A549 (cell line): ENCODE data around the gene WDR45. TPM values are rescaled to one million over a fixed set of nuclear protein-coding genes. Genes with fewer than 3 reads are reported as not detected.

Experiments
- ATAC-seq, 2 experiments: fragments of 200-7000 bp in 1 of 2; fragments of >200 bp in 1 of 2; cut with Nextera tagmentation in 1 of 2; cut with Tn5 transposase in 1 of 2; 3 replicates each; pipeline versions ENCODE4 v1.8.0 to v1.9.1; 2018 to 2020; ENCODE audit warnings: mild to moderate bottlenecking in 1 of 2, moderate library complexity in 1 of 2
- CTCF ChIA-PET: fragments of 300-600 bp; sonication (Branson Sonifier 250); formaldehyde crosslinking; extraction: SDS; loops from one replicate; lab custom pipeline; 2021; ENCODE audit warnings: antibody characterized with exemption, inconsistent platforms; lab: Yijun Ruan, JAX
- POLR2A ChIA-PET: fragments of 350-600 bp; formaldehyde crosslinking; extraction: SDS; loops from one replicate; lab custom pipeline; 2021; ENCODE audit warnings: antibody characterized with exemption, inconsistent platforms; lab: Yijun Ruan, JAX
- DNase-seq, 2 experiments: peaks; one replicate each; pipeline versions ENCODE4 v3.0.0 to v3.0.0-alpha.2; 2011 to 2016; ENCODE audit warnings: low read depth in 1 of 2, low spot score in 1 of 2
- FAIRE-seq: peaks from 2 replicates; lab custom pipeline; 2011; peaks lifted over from hg19 to GRCh38; lab: Jason Lieb, UNC
- H3K27ac ChIP-seq, 2 experiments: fragments of >200 bp; sonication (Bioruptor Twin); formaldehyde crosslinking; 3 replicates each; pipeline ENCODE4 v1.5.1; 2016 to 2017
- H3K4me1 ChIP-seq: fragments of >200 bp; sonication (Bioruptor Twin); formaldehyde crosslinking; 3 replicates; pipeline ENCODE4 v1.6.1; 2016
- H3K4me2 ChIP-seq: fragments of >200 bp; sonication (Bioruptor Twin); formaldehyde crosslinking; 3 replicates; pipeline ENCODE4 v1.6.1; 2016
- H3K4me3 ChIP-seq: fragments of >200 bp; sonication (Bioruptor Twin); formaldehyde crosslinking; 3 replicates; pipeline ENCODE4 v1.5.1; 2016
- H3K9me3 ChIP-seq: fragments of >200 bp; sonication (Bioruptor Twin); formaldehyde crosslinking; 3 replicates; pipeline ENCODE4 v1.6.1; 2016
- CBX2 ChIP-seq: fragments of 200-600 bp; sonication (generic); IDR thresholded peaks from 2 replicates; pipeline ENCODE4 v1.6.1; 2016; ENCODE audit warnings: low read depth, mild to moderate bottlenecking, borderline replicate concordance
- CEBPB ChIP-seq, 2 experiments: fragments of >200 bp in 1 of 2; sonication (Bioruptor Twin) in 1 of 2; formaldehyde crosslinking in 1 of 2; IDR thresholded peaks; 2 replicates each; pipeline ENCODE4 v1.6.1; 2012 to 2016
- CHD2 ChIP-seq: fragments of 150-350 bp; IDR thresholded peaks from 2 replicates; pipeline ENCODE4 v1.6.1; 2014; ENCODE audit warnings: low read length; ENCODE audit not compliant: partially characterized antibody
- CHD4 ChIP-seq: fragments of 200-600 bp; sonication (generic); IDR thresholded peaks from 2 replicates; pipeline ENCODE4 v1.6.1; 2016; ENCODE audit warnings: antibody characterized with exemption, mild to moderate bottlenecking, borderline replicate concordance
- ELK1 ChIP-seq: fragments of 150-350 bp; IDR thresholded peaks from 2 replicates; pipeline ENCODE4 v1.6.1; 2014; ENCODE audit warnings: low read depth, mild to moderate bottlenecking, low read length
- EP300 ChIP-seq, 2 experiments: fragments of >200 bp; sonication (Bioruptor Twin); formaldehyde crosslinking; IDR thresholded peaks; 2 replicates in 1 of 2; 3 replicates in 1 of 2; pipeline ENCODE4 v1.6.1; 2016 to 2017
- FOXS1 ChIP-seq: fragments of 250-450 bp; sonication (Bioruptor Pico); IDR thresholded peaks from 2 replicates; pipeline ENCODE4 v1.5.0; 2020; ENCODE audit warnings: mild to moderate bottlenecking, moderate library complexity
- GATA3 ChIP-seq: IDR thresholded peaks from 2 replicates; pipeline ENCODE4 v1.6.1; 2012; ENCODE audit warnings: borderline replicate concordance
- HDAC2 ChIP-seq: fragments of 200-600 bp; sonication (generic); IDR thresholded peaks from 2 replicates; pipeline ENCODE4 v1.6.1; 2016
- HEYL ChIP-seq: fragments of 250-450 bp; sonication (Bioruptor Pico); IDR thresholded peaks from 2 replicates; pipeline ENCODE4 v1.8.0; 2021; ENCODE audit warnings: mild to moderate bottlenecking, moderate library complexity
- HOXB13 ChIP-seq: fragments of 250-450 bp; sonication (Bioruptor Pico); IDR thresholded peaks from 2 replicates; pipeline ENCODE4 v1.5.0; 2020; ENCODE audit warnings: low read depth, mild to moderate bottlenecking, moderate library complexity
- JUNB ChIP-seq: fragments of >200 bp; sonication (Bioruptor Twin); formaldehyde crosslinking; IDR thresholded peaks from 2 replicates; pipeline ENCODE4 v1.6.1; 2016
- KDM5A ChIP-seq: fragments of 200-600 bp; sonication (generic); IDR thresholded peaks from 2 replicates; pipeline ENCODE4 v1.6.1; 2016; ENCODE audit warnings: antibody characterized with exemption, mild to moderate bottlenecking
- MAX ChIP-seq: IDR thresholded peaks from 2 replicates; pipeline ENCODE4 v1.6.1; 2012
- MAZ ChIP-seq: fragments of 150-350 bp; IDR thresholded peaks from 2 replicates; pipeline ENCODE4 v1.6.1; 2014; ENCODE audit warnings: antibody characterized with exemption, low read depth, low read length, borderline replicate concordance
- NPAS2 ChIP-seq: fragments of 250-450 bp; sonication (Bioruptor Pico); IDR thresholded peaks from 2 replicates; pipeline ENCODE4 v1.8.0; 2022; ENCODE audit warnings: mild to moderate bottlenecking, moderate library complexity, borderline replicate concordance
- POLR2A ChIP-seq: IDR thresholded peaks from 2 replicates; pipeline ENCODE4 v1.6.1; 2012; ENCODE audit warnings: mild to moderate bottlenecking, low read length
- POLR2AphosphoS2 ChIP-seq: conservative IDR thresholded peaks from 2 replicates; pipeline ENCODE4 v1.6.1; 2012; ENCODE audit warnings: low read length, improper control_type of control experiment, inconsistent platforms
- RAD21 ChIP-seq, 2 experiments: fragments of >200 bp in 1 of 2; sonication (Bioruptor Twin) in 1 of 2; formaldehyde crosslinking in 1 of 2; IDR thresholded peaks in 1 of 2; conservative IDR thresholded peaks in 1 of 2; 2 replicates in 1 of 2; 3 replicates in 1 of 2; pipeline ENCODE4 v1.6.1; 2012 to 2018; ENCODE audit warnings: inconsistent platforms in 1 of 2
- RNF2 ChIP-seq: fragments of 200-600 bp; sonication (generic); IDR thresholded peaks from 2 replicates; pipeline ENCODE4 v1.6.1; 2016; ENCODE audit warnings: low read depth, mild to moderate bottlenecking, antibody characterized with exemption, moderate library complexity, borderline replicate concordance
- SMC3 ChIP-seq: fragments of >200 bp; sonication (Bioruptor Twin); formaldehyde crosslinking; IDR thresholded peaks from 3 replicates; pipeline ENCODE4 v1.6.1; 2018; ENCODE audit warnings: inconsistent platforms
- TP53 ChIP-seq: fragments of 250-450 bp; sonication (Bioruptor Pico); IDR thresholded peaks from 2 replicates; pipeline ENCODE4 v1.5.0; 2021; ENCODE audit warnings: mild to moderate bottlenecking, moderate library complexity
- ZSCAN20 ChIP-seq: fragments of 250-450 bp; sonication (Bioruptor Pico); IDR thresholded peaks from 2 replicates; pipeline ENCODE4 v1.8.0; 2022; ENCODE audit warnings: mild to moderate bottlenecking, moderate library complexity
- WGBS: methylation state at CpG from one replicate; pipeline ENCODE4 v1.1.6; 2017; ENCODE audit errors: missing lambda C conversion rate; 5-methylcytosine and 5-hydroxymethylcytosine counted together
- polyA plus RNA-seq, 4 experiments: library from polyadenylated mRNA; depleted of rRNA in 3 of 4; stranded (reverse); fragments of >200 nt; fragmentation: RNase III in 1 of 4; extraction: RNeasy Plus Mini Kit Qiagen cat#74134 plus additional on column Dnase treatment in 1 of 4; gene quantifications; 2 replicates in 3 of 4; 3 replicates in 1 of 4; pipeline ENCODE4 v1.2.3, GENCODE V29; 2011 to 2017
- TF ChIP-seq, protein P1 (sequence below): fragments of 450-650 bp; IDR thresholded peaks from 2 replicates; pipeline ENCODE4 v1.6.1; 2014; ENCODE audit warnings: antibody characterized with exemption
- TF ChIP-seq, protein P2 (sequence below): fragments of 250-450 bp; sonication (Bioruptor Pico); IDR thresholded peaks from 2 replicates; pipeline ENCODE4 v1.5.0; 2020; ENCODE audit warnings: low read depth, mild to moderate bottlenecking, moderate library complexity

The WDR45 gene
- polyA plus RNA-seq, 2 of the 4 experiments (the other 2 are of a cell fraction), result 37.7 to 55.5 TPM

- 68% methylated on average over 7 of the region's 10 CpGs for WGBS
- Histone ChIP-seq H3K27ac (no peak overlapping the region; a peak in 1 of 6 replicates), H3K4me2 (no peak overlapping the region), H3K4me1 (no peaks in the 10 kb centered on the region; the same call in 2 of the 3 replicates), H3K9me3 (no peaks in the 10 kb centered on the region), H3K4me3 (no peak overlapping the region)
- ChIA-PET CTCF (interaction anchor here (0.6 kb wide), 1 partner anchor 599 kb away, joined by 3 read pairs; no protein-coding TSS in a partner anchor), POLR2A (no interaction called here)
- ATAC-seq (no peak), DNase-seq (no peak), FAIRE-seq (no peak)
- TF ChIP-seq RAD21 (conservative IDR thresholded peaks at IDR 0.05 in 1 of 2, IDR thresholded peaks at IDR 0.05 in 1 of 2) (no peak), RNF2 (no peak), HOXB13 (CRISPR knock-in tag) (no peak), ZSCAN20 (no peak), EP300 (IDR thresholded peaks at IDR 0.05) (no peak), HDAC2 (no peak), SMC3 (no peak), GATA3 (no peak)
- TF ChIP-seq, protein P1, sequence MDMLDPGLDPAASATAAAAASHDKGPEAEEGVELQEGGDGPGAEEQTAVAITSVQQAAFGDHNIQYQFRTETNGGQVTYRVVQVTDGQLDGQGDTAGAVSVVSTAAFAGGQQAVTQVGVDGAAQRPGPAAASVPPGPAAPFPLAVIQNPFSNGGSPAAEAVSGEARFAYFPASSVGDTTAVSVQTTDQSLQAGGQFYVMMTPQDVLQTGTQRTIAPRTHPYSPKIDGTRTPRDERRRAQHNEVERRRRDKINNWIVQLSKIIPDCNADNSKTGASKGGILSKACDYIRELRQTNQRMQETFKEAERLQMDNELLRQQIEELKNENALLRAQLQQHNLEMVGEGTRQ, result no peak
These were observed 20.0 kb downstream of the WDR45 start for GRCh38 chrX:49059681-49060085.

GRCh38 chrX:49059201-49059600 lies 20.5 kb downstream of the WDR45 start:
- WGBS, result 86% methylated on average over 6 of the region's 6 CpGs
- Histone ChIP-seq H3K4me3 (no peak overlapping the region), H3K9me3 (no peaks in the 10 kb centered on the region), H3K4me1 (no peaks in the 10 kb centered on the region; the same call in 2 of the 3 replicates), H3K4me2 (no peak overlapping the region), H3K27ac (no peak overlapping the region; a peak in 1 of 6 replicates)
- POLR2A ChIA-PET, result interaction anchor here (0.6 kb wide), 1 partner anchor 45 kb away, joined by 4 read pairs; no protein-coding TSS in a partner anchor
- CTCF ChIA-PET, result no interaction called here
- FAIRE-seq (no peak), DNase-seq (no peak), ATAC-seq (no peak; a peak in 1 of 6 replicates)
- TF ChIP-seq NPAS2 (CRISPR knock-in tag) (no peak), KDM5A (no peak), FOXS1 (CRISPR knock-in tag) (no peak), ELK1 (no peak), CHD2 (no peak), GATA3 (no peak), POLR2AphosphoS2 (no peak), HEYL (CRISPR knock-in tag) (no peak), CBX2 (no peak), RAD21 (conservative IDR thresholded peaks at IDR 0.05 in 1 of 2, IDR thresholded peaks at IDR 0.05 in 1 of 2) (no peak), MAZ (no peak), JUNB (no peak), TP53 (CRISPR knock-in tag) (no peak), POLR2A (no peak), CHD4 (no peak), CEBPB (IDR thresholded peaks at IDR 0.05) (no peak), MAX (no peak)
- TF ChIP-seq, protein P2, sequence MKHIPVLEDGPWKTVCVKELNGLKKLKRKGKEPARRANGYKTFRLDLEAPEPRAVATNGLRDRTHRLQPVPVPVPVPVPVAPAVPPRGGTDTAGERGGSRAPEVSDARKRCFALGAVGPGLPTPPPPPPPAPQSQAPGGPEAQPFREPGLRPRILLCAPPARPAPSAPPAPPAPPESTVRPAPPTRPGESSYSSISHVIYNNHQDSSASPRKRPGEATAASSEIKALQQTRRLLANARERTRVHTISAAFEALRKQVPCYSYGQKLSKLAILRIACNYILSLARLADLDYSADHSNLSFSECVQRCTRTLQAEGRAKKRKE (CRISPR knock-in tag), result no peak
